Right hindlimb (tissue), 1 donor: Measurements from ENCODE around the gene QKI.

Experiments
- DNase-seq: peaks from one replicate; pipeline ENCODE4 v3.0.0-alpha.2; 2018

QKI gene

GRCh38 chr6:163539101-163539762 lies 124.7 kb downstream of the QKI start:
- DNase-seq, result no peak

GRCh38 chr6:163543321-163543720 lies 128.8 kb downstream of the QKI start:
- DNase-seq, result no peak

- no peak for DNase-seq
These were observed 130.9 kb downstream of the QKI start for GRCh38 chr6:163545370-163545769.

DNA sequence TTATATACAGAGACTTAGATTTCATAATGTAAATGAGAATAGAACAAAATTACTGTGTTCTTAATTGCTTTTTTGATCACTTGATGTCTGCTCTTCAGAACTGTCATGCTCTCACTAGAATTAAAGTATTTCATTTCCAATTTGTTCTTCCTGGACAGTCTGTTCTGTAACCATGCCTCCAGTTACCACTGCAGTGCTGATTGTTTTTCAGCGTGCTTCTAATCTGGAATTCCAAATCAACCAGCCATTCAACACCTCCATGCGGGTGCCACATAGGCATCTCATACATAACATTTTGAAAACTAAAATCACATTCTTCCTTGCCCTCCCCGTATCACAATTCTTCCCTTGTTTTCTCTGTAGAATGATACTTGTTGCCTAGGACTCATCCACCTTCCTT lies 132.8 kb downstream of the QKI start:
- no peak for DNase-seq

DNA sequence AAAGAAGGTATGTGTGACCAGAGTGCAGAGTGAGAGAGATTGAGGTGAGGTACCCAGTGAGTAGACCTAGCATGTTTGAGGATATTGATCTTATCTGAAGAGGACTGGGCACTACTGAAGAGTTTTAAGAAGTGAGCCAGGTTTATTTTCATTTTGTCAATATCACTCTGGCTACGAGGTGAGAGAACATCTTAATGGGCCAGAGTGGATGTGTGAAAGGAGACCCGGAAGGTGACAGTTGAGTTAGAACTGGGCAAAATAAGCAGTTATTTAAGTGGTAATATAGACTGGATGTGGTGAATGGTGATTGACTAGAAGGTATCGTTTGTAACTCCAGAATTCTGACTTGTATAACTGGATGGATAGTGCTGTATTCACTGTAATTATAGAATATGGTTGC lies 134.1 kb downstream of the QKI start:
- DNase-seq, result no peak

DNA sequence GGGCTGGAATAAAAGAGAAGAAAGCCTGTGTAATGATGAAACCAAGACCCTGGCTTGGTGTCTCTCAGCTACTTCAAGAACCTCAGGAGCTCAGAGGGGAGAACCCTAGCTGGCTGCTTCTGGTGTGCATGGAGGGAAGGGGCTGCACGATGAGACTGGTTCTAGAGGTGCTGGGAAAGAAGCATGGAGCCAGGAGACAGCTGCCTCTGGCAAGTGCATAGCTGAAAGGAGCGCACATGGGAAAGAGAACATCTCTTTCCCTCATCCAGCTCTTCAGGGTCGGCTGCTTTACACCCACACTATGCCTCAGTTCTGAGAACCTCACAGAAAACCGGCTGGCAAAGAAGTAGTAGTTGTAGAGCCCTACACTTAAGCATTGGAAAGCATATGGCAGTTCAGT lies 139.5 kb downstream of the QKI start:
- no peak for DNase-seq

- no peak for DNase-seq
These were observed 140.1 kb downstream of the QKI start for GRCh38 chr6:163554663-163555062.

- DNase-seq, result no peak
These were observed 145.1 kb downstream of the QKI start for GRCh38 chr6:163559661-163560060.

DNA sequence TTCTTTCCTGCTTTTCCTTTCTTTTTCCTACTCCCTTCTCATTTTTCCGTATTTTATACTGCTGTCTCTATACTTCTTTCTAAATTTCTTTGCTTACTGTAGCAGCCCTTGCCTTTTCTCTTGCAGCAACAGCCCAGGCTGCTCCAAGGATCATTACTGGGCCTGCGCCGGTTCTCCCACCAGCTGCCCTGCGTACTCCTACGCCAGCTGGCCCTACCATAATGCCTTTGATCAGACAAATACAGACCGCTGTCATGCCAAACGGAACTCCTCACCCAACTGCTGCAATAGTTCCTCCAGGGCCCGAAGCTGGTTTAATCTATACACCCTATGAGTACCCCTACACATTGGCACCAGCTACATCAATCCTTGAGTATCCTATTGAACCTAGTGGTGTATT lies 148.8 kb downstream of the QKI start:
- no peak for DNase-seq

DNA sequence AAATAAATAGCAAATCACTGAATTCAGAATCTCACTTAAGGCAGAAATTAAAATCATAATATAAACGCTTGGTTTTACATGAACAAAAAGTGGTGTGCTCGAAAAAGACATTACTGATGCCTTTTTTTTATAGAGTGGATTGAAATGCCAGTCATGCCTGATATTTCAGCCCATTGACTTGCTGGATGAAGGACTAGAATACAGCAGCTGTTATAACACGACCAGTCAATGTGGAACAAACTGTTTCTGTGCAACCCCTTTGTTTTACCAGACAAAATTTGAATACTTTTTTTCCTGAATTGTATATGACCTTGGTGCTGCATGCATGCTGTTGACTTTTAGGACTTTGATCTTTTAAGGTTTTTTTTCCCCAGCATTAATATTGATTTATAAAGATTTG lies 150.0 kb downstream of the QKI start:
- DNase-seq, result no peak

DNA sequence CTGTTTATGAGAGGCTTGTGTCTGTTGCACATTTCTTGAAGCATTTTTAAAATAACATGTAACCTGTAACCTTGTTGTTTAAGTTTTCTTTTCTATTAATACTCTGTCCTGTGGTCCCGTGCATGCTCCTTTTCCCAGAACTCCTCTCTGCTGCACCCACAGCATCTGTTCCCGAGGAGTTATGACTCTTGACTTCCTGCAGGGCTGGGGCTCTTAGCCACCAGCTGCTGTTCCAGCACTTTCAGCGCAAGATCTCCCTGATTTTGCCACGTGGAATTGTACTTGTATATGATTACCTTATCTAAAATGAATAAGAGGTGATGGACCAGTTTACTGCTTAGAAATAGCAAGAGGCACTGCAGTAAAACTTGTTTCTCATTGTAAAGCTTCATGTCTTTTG lies 150.6 kb downstream of the QKI start:
- DNase-seq, result no peak

- DNase-seq, result no peak
These were observed 151.5 kb downstream of the QKI start for GRCh38 chr6:163566056-163566455.

DNA sequence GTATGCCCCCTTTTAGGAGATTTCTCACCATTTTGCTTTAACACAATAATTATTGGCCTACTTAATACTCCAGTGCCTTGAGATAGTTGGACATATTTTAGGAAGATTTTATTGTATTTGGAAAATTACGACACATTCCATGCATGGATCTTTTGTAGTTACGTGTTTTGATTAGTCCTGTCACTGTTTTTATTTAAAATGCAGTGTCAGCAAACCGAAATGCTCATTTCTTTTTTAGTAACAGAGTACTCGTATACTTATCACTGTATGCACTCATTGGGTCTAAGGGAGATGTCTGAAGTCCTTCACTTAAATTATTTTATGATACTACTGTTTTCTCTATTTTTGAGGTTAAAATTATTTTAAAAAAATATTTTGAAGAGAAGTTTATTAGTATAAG lies 153.8 kb downstream of the QKI start:
- DNase-seq, result no peak

DNA sequence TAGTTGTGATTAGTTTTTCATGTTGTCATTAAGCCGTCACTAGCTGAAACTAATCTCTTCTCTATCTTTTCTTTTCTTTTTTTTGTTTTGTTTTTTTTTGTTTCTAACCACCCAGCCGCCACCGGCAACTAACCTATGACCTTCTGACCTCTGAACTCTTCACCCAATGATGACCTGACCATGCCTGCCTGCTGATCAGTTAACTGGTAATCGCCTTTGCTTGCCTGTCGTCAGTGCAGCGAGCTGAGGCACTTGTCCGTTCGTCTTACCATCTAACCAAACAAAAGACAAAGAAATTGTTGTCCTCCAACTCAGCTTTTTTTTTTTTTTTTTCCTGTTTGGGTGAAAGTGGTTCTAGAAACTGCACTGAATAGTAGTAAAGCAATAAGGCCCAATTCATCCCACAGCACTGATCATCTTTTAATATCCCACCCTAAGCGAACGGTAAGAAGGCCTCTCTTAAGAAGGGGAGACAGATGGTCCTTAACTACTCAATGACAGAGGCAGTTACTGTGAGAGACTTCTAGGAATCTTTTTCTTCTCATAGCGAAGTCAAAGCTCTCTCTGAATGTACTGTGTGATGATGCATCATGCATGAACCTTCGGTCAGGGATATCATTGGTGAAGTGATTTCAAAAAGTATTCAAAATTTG lies 156.2 kb downstream of the QKI start:
- no peak for DNase-seq

DNA sequence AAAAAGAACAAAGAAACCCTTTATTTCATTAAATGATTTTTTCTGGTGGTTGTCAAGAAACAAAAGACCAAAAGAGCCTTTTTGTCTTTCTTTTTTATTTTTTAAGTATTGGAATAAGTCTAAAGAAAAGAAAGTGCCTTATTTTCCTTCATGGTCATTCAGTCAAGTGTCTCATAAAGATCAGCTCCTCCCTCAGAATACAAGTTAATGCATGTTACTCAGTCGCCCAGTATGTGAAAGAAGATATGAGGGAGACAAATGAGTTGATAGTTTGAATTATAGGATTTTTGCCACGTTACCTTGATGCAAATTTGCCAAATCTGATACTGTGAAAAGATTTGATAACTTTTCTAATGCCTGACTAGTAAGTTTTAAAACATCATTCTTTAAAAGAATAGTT lies 157.2 kb downstream of the QKI start:
- DNase-seq, result no peak

GRCh38 chr6:163572612-163573011 lies 158.1 kb downstream of the QKI start:
- DNase-seq, result no peak

DNA sequence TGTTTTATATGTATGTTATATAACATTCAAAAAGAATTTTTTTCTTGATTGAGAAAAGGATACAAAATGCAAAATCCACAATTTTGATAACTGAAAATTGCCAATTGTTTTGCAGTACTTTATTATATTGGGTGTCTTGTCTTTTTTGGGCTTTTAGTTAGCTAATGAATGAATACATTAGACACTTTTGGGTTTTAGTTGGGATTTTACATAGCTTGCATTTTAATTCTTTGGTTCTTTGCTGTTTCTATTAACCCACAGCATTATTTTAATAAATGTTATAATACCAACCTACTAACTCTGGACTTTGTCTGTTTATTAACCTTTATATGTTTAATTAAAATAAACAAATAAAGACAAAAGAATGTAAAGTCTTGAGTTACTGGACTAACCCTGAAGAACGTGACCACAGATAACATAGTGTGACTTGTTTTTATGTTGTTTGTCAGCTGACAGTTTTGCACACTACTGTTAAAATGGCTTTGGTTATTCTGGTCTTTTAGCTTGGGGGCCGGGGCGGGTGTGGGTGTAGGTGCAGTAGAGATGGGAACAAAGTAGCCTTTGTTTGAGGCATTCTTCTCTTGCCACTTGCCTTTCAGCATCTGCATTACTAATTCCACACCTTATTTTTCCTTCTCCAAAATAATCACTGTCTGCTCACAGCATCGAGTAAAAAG lies 159.1 kb downstream of the QKI start:
- DNase-seq, result no peak

- DNase-seq, result no peak
These were observed 161.6 kb downstream of the QKI start for GRCh38 chr6:163576114-163576513.

DNA sequence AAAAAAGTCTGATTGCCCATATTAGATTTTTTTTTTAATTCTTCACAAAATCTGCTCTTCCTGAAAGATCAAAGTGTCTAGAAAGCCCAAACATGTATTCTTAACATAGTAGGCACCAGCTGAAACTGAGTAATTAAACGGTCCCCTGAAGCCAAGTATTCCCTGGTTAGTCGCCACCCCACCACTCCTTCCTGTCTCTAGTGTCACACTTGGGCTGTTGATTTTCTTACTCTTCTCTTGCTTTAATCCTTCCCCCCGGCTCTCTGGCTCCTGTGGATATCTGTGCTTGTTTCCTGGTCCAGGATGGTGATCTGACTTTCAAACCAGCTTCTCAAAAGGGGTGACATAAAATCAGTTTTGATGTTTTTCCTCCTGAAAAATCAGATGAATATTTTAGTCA lies 162.9 kb downstream of the QKI start:
- no peak for DNase-seq

DNA sequence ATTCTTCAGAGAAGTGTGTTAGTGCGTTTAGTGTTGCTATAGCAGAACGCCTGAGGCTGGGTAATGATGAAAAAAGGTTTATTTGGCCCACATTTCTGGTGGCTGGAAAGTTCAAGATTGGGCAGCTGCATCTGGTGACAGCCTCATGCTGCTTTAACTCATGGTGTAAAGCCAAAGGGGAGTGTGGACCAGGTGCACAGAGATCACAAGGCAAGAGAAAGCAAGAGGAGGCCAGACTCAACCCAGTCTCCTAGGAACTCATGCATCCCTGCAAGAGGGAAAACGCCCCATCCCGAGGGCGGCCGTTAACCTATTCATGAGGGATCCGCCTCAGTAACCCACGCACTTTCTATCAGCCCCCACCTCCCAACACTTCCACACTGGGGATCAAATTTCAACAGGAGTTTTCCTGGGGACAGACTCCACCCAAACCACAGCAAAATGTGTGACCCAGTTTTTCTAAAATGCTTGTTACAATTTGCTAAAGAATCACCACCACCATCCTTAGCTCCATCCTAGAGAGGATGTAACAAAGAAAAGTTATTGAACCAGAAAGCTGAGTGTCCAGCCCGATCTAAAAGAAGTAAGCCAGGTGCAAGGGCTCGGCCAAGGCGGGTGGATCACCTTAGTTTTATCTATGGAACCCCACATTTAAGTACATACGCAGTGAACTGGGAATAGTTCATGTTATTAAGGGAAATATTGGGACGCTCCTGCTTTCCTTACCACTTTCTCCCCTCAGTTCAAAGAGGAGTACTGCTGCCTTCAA lies 164.8 kb downstream of the QKI start:
- peak; percentile 35 for DNase-seq

DNA sequence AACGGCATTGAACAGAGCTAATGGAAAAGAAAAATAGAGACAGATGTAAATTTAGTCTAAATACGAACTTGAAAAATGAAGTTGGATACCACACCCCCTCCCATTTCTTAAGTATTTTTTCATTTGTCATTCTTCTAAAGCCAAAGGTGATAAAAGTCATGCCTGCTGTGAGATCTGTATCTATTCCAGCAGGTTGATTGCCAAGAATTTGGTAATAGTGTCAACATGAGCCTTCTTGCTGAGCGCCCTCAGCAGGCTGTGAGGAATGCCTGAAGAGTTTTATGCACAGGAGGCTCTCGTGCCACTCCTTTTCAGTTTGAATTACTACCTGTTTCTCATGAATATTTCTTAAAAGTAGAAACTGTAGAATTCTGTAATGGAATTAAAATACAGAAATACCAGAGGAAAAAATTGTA lies 165.4 kb downstream of the QKI start:
- DNase-seq, result no peak

- DNase-seq, result no peak
These were observed 166.0 kb downstream of the QKI start for GRCh38 chr6:163580311-163581030.

DNA sequence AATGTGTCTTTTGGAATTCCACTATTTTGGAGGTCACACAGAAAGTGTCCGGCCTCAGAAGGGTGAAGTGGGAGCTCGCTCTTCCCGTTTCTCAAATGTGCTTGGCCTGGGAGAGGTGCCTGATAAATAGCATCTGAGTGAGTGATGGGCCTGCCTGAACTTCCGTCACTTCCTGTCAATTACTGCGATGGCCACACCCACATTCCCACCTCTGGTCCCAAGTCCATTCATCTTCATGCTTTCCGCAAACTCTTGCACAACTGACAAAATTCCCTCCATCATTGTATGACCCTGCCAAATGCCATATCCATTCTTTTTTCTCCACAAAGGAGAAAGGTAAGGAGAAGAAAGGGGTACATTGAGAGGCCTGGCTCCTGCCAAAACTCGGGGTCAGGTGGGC lies 169.0 kb downstream of the QKI start:
- DNase-seq, result no peak
